NT2/D1 (cell line): ENCODE results near the gene LIPA.

Experiments used
- SUZ12 ChIP-seq: IDR thresholded peaks from 2 replicates; pipeline ENCODE4 v1.6.1; 2011; ENCODE audit not compliant: insufficient read length, insufficient read depth; ENCODE audit errors: extremely low read depth
- YY1 ChIP-seq: IDR thresholded peaks from 2 replicates; pipeline ENCODE4 v1.6.1; 2011; ENCODE audit not compliant: insufficient read length, insufficient read depth
- ZNF274 ChIP-seq: IDR thresholded peaks from 2 replicates; pipeline ENCODE4 v1.6.1; 2011; ENCODE audit warnings: mild to moderate bottlenecking, low read depth, low read length

DNA sequence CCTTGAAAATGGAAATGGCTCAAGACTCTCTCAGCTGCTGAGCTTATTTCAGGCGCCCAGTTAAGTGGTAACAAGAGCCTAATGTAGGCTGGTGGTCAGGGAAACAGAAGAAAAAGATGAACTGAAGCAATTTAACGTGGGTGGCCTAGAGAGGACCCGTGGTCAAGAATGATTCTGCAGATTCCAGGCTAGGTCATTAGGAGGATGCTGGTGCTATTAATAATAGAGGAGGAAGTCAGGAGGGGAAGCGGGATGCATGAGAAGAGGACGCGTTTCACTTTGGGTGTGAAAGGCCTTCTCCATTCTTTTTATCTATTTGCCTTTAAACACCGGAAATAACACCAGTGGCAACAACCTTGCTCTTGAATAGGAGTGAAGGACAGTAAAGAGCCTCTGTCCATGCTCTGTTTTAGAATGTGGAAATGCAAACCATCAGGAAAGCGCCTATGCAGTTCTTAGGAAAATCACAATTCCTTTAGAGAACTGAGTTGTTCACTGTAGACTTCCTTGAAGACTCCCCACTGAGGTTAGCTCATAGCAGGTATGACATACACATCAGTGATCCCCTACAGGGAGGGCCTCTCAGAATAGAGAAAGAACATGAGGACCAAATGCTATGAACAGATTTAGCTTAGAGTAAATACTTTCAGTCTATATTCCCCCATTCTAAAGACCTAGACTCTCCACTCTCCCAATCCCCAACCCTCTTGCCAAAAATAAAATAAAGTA lies 8.6 kb downstream of the LIPA start:
- no peak for TF ChIP-seq ZNF274
- no peak for TF ChIP-seq SUZ12
- TF ChIP-seq YY1, result no peak
